Measurements from ENCODE around the gene PTPRCAP.

PTPRCAP gene

DNA sequence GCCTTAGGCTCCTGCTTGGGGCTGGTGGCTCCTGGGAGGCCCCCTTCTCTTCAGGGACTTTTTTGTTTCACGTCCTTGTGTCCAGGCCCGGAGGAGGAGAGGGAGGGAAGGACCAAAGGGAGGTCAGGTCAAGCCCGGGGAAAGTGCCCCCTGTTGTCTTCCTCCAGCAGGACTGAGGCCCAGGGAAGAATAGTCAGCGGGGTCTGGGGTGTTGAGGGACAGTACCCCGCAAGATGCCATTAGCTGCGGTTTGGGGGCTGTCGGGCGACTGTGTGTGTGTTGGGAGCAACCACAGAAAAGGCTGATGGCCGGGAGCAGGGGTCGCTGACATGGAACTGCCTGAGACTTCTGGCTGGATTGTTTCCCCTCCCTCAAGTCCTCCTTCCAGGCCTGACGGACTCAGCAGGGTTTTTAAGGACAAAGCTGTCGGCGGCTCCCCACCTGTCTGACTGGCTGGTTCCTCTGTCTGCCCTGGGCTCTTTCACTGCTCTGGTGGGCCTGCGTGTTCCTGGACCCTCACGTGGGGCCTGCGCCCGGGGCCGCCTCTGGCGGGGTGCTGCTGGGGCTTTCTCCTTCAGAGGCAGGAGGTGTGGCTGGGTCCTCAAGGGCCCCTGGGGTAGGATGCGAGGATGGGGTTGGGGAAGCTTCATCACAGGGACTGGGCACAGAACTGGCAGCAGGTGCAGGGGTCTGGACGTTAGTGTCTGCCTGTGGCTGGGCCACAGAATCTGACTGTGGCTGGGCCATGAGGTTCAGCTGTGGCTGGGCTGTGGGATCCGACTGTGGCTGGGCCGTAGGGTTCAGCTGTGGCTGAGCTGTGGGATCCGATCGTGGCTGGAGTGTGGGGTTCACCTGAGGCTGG lies 13.5 kb upstream of the PTPRCAP start:
- Histone ChIP-seq H3K4me3 (replicated peaks; ENCODE audit: insufficient read depth, low read length) (no peak overlapping the region), H3K27me3 (ENCODE audit: insufficient read depth, poor library complexity, severe bottlenecking) (no peaks in the 10 kb centered on the region), H3K27ac (replicated peaks) (no peak overlapping the region)
- no peak for DNase-seq (ENCODE audit: low read depth in 1 of 2, low spot score in 1 of 2)
- TF ChIP-seq SPI1 (IDR thresholded peaks at IDR 0.05; ENCODE audit: borderline replicate concordance, low read depth), result no peak
- TF ChIP-seq, protein P1, sequence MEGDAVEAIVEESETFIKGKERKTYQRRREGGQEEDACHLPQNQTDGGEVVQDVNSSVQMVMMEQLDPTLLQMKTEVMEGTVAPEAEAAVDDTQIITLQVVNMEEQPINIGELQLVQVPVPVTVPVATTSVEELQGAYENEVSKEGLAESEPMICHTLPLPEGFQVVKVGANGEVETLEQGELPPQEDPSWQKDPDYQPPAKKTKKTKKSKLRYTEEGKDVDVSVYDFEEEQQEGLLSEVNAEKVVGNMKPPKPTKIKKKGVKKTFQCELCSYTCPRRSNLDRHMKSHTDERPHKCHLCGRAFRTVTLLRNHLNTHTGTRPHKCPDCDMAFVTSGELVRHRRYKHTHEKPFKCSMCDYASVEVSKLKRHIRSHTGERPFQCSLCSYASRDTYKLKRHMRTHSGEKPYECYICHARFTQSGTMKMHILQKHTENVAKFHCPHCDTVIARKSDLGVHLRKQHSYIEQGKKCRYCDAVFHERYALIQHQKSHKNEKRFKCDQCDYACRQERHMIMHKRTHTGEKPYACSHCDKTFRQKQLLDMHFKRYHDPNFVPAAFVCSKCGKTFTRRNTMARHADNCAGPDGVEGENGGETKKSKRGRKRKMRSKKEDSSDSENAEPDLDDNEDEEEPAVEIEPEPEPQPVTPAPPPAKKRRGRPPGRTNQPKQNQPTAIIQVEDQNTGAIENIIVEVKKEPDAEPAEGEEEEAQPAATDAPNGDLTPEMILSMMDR (IDR thresholded peaks at IDR 0.05; ENCODE audit: insufficient read depth, low read length), result no peak
- TF ChIP-seq POLR2AphosphoS5 (IDR thresholded peaks at IDR 0.05; ENCODE audit: low read depth), result no peak
- TF ChIP-seq GABPA (IDR thresholded peaks at IDR 0.05; ENCODE audit: low read depth), result no peak
- TF ChIP-seq, protein P2, sequence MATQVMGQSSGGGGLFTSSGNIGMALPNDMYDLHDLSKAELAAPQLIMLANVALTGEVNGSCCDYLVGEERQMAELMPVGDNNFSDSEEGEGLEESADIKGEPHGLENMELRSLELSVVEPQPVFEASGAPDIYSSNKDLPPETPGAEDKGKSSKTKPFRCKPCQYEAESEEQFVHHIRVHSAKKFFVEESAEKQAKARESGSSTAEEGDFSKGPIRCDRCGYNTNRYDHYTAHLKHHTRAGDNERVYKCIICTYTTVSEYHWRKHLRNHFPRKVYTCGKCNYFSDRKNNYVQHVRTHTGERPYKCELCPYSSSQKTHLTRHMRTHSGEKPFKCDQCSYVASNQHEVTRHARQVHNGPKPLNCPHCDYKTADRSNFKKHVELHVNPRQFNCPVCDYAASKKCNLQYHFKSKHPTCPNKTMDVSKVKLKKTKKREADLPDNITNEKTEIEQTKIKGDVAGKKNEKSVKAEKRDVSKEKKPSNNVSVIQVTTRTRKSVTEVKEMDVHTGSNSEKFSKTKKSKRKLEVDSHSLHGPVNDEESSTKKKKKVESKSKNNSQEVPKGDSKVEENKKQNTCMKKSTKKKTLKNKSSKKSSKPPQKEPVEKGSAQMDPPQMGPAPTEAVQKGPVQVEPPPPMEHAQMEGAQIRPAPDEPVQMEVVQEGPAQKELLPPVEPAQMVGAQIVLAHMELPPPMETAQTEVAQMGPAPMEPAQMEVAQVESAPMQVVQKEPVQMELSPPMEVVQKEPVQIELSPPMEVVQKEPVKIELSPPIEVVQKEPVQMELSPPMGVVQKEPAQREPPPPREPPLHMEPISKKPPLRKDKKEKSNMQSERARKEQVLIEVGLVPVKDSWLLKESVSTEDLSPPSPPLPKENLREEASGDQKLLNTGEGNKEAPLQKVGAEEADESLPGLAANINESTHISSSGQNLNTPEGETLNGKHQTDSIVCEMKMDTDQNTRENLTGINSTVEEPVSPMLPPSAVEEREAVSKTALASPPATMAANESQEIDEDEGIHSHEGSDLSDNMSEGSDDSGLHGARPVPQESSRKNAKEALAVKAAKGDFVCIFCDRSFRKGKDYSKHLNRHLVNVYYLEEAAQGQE (IDR thresholded peaks at IDR 0.05; ENCODE audit: insufficient replicate concordance, low read depth), result no peak

DNA sequence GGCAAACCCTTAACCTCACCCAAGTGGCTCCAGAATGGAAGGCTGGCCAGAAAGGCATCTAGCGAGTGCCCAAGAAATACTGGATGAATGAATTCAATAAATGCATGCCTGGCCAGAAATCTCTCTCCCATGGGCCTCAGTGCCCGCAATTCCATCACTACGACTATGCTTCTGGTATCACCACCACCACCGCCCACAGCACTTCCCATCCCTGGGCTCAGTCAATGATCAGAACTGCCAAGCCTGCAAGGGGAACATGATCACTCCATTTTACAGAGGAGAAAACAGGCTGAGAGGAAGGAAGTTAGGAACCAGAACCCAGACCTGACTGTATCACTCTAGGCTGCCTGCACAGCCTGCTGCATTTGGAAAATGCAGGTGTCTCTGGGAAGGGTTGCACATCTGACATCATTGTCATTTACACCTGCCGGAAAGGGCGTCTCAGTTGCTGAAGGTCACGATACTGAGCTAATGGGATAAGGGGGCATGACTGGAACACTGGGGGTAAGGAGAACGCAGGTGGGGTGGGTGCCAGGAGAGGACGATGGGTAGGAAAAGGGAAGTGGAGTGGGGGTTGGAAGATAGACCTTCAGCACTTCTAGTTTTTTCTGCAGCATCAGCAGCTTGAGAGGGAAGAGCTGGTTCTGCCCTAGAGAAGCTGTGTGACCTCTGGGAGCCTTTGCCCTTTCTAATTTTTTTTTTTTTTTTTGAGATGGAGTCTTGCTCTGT lies 11.8 kb upstream of the PTPRCAP start:
- TF ChIP-seq GABPA (IDR thresholded peaks at IDR 0.05; ENCODE audit: low read depth) (no peak), SPI1 (IDR thresholded peaks at IDR 0.05; ENCODE audit: borderline replicate concordance, low read depth) (peak; percentile 91), POLR2AphosphoS5 (IDR thresholded peaks at IDR 0.05; ENCODE audit: low read depth) (no peak)
- TF ChIP-seq, protein P1 (IDR thresholded peaks at IDR 0.05; ENCODE audit: insufficient read depth, low read length), result no peak
- TF ChIP-seq, protein P2 (IDR thresholded peaks at IDR 0.05; ENCODE audit: insufficient replicate concordance, low read depth), result no peak
- Histone ChIP-seq H3K4me3 (replicated peaks; ENCODE audit: insufficient read depth, low read length) (no peak overlapping the region), H3K27me3 (ENCODE audit: insufficient read depth, poor library complexity, severe bottlenecking) (no peaks in the 10 kb centered on the region), H3K27ac (replicated peaks) (no peak overlapping the region)
- DNase-seq (ENCODE audit: low read depth in 1 of 2, low spot score in 1 of 2), result peak in 1 of 2 experiments; percentile 53

DNA sequence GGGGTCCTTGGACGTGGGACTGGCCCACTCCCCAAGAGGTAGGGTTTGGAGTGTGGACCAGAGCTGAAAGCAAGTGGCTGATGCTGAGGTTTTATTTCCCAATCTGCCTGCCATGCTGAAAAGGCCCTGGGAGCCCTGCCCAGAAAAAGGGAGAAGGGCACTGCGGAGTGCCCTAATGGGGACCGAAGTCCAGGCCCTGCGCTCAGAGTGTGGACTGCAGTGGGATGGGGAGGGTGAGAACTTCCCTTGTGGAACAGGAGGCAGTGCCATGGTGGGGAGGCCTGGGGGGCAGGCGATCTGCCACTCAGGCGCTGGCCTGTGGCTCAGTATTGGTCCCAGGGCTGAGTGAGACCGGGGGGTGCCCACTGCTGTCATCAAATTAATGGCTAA lies 10.7 kb upstream of the PTPRCAP start:
- TF ChIP-seq, protein P1 (IDR thresholded peaks at IDR 0.05; ENCODE audit: insufficient read depth, low read length), result no peak
- TF ChIP-seq, protein P2 (IDR thresholded peaks at IDR 0.05; ENCODE audit: insufficient replicate concordance, low read depth), result no peak
- TF ChIP-seq POLR2AphosphoS5 (IDR thresholded peaks at IDR 0.05; ENCODE audit: low read depth), result no peak
- no peak for TF ChIP-seq SPI1 (IDR thresholded peaks at IDR 0.05; ENCODE audit: borderline replicate concordance, low read depth)
- no peak for TF ChIP-seq GABPA (IDR thresholded peaks at IDR 0.05; ENCODE audit: low read depth)
- no peak for DNase-seq (ENCODE audit: low read depth in 1 of 2, low spot score in 1 of 2)
- H3K27ac ChIP-seq (replicated peaks), result no peak overlapping the region
- H3K4me3 ChIP-seq (replicated peaks; ENCODE audit: insufficient read depth, low read length), result no peak overlapping the region
- H3K27me3 ChIP-seq (ENCODE audit: insufficient read depth, poor library complexity, severe bottlenecking), result no peaks in the 10 kb centered on the region

Measured in HL-60 (cell line).